Astrocyte (in vitro differentiated cells and primary cell): ENCODE data around the gene PAFAH1B1.

Experiments used
- EZH2 ChIP-seq: IDR thresholded peaks from 2 replicates; pipeline ENCODE4 v1.6.1; 2012; ENCODE audit warnings: mild to moderate bottlenecking, low read length, inconsistent platforms; ENCODE audit not compliant: insufficient read depth
- TF ChIP-seq, protein P1 (sequence below): IDR thresholded peaks from 2 replicates; pipeline ENCODE4 v1.5.1; 2011; ENCODE audit warnings: low read depth, mild to moderate bottlenecking, inconsistent platforms, low read length, moderate library complexity; ENCODE audit not compliant: insufficient read depth

DNA sequence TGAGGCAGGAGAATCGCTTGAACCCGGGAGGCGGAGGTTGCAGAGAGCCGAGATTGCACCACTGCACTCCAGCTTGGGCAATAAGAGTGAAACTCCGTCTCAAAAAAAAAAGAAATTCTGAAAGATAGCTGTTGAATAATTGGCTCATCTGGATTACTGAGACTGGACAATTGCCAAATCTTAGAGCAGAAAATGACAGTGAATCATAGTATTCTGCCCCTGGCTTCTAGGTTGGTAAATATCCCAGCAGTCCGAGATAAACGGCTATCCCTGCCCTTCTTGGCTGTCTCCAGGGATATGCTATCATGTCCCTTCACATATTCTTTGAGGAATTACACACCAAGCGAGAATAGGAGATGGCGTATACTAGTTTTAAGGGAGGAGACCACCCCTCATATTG, 46.3 kb upstream of the PAFAH1B1 start:
- TF ChIP-seq, protein P1, sequence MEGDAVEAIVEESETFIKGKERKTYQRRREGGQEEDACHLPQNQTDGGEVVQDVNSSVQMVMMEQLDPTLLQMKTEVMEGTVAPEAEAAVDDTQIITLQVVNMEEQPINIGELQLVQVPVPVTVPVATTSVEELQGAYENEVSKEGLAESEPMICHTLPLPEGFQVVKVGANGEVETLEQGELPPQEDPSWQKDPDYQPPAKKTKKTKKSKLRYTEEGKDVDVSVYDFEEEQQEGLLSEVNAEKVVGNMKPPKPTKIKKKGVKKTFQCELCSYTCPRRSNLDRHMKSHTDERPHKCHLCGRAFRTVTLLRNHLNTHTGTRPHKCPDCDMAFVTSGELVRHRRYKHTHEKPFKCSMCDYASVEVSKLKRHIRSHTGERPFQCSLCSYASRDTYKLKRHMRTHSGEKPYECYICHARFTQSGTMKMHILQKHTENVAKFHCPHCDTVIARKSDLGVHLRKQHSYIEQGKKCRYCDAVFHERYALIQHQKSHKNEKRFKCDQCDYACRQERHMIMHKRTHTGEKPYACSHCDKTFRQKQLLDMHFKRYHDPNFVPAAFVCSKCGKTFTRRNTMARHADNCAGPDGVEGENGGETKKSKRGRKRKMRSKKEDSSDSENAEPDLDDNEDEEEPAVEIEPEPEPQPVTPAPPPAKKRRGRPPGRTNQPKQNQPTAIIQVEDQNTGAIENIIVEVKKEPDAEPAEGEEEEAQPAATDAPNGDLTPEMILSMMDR, result no peak
- no peak for TF ChIP-seq EZH2
